ENCODE measurements around the gene NIPAL3. TPM values are rescaled to one million over a fixed set of nuclear protein-coding genes. Genes with fewer than 3 reads are reported as not detected.
"Not testable (repeated sequence)": the region's sequence is repeated elsewhere in the genome, so short reads cannot be mapped to it uniquely, and the experiment has no call there.

Gene NIPAL3
- polyA plus RNA-seq, 1 donor (not counting 4 experiments of a cell fraction or from before 2014, with no cell fraction given): 30.5 TPM

GRCh38 chr1:24491577-24492360 lies 76.2 kb downstream of the NIPAL3 start:
- Histone ChIP-seq H3K4me3 (ENCODE audit: control insufficient read depth in 2 of 3, extremely low read depth in 1 of 3, insufficient read depth in 2 of 3, low read depth in 1 of 3, low read length in 3 of 3) (no peak overlapping the region), H3K36me3 (ENCODE audit: control insufficient read depth in 2 of 2, extremely low read depth in 1 of 2, insufficient read depth in 2 of 2, low read length in 2 of 2) (no peaks in the 10 kb centered on the region), H3K9ac (ENCODE audit: control insufficient read depth, extremely low read depth, insufficient read depth, low read length) (no peak overlapping the region), H3K79me2 (ENCODE audit: control insufficient read depth, insufficient read depth, low read length) (no peaks in the 10 kb centered on the region), H3K27me3 (ENCODE audit: control insufficient read depth, extremely low read depth, insufficient read depth, low read length) (peaks cover 4% of the 10 kb centered on the region), H4K20me1 (ENCODE audit: control insufficient read depth, extremely low read depth, insufficient read depth, low read length) (no peaks in the 10 kb centered on the region), H2AFZ (ENCODE audit: control insufficient read depth, low read length) (no peak overlapping the region), H3K4me2 (ENCODE audit: control insufficient read depth, extremely low read depth, insufficient read depth, low read depth, low read length) (no peak overlapping the region), H3K4me1 (ENCODE audit: control insufficient read depth, extremely low read depth, insufficient read depth, low read length) (no peaks in the 10 kb centered on the region), H3K27ac (ENCODE audit: control insufficient read depth, insufficient read depth, low read length) (no peak overlapping the region), H3K9me1 (ENCODE audit: control insufficient read depth, extremely low read depth, insufficient read depth, low read length) (no peaks in the 10 kb centered on the region), H3K9me3 (ENCODE audit: control insufficient read depth, low read depth, low read length) (no peaks in the 10 kb centered on the region)
- dilution Hi-C loops (cut with MboI; ENCODE audit: extremely low pct_ligation_motif_present, low sequenced_read_pairs): no loop called here
- DNase-seq (ENCODE audit: low read depth, low spot score): no peak
- FAIRE-seq: no peak
- TF ChIP-seq EZH2 (IDR thresholded peaks at IDR 0.05; ENCODE audit: low read length) (no peak), CTCF (optimal IDR thresholded peaks at IDR 0.05 in 1 of 3, IDR thresholded peaks at IDR 0.05 in 1 of 3, conservative IDR thresholded peaks at IDR 0.05 in 1 of 3; ENCODE audit: extremely low read depth in 1 of 3, insufficient read depth in 2 of 3, low read length in 3 of 3) (no peak)

- H3K4me1 ChIP-seq (ENCODE audit: control insufficient read depth, extremely low read depth, insufficient read depth, low read length); H3K4me3 ChIP-seq (ENCODE audit: control insufficient read depth in 2 of 3, extremely low read depth in 1 of 3, insufficient read depth in 2 of 3, low read depth in 1 of 3, low read length in 3 of 3); H3K9ac ChIP-seq (ENCODE audit: control insufficient read depth, extremely low read depth, insufficient read depth, low read length); FAIRE-seq; H3K27ac ChIP-seq (ENCODE audit: control insufficient read depth, insufficient read depth, low read length); H3K36me3 ChIP-seq (ENCODE audit: control insufficient read depth in 2 of 2, extremely low read depth in 1 of 2, insufficient read depth in 2 of 2, low read length in 2 of 2); H3K27me3 ChIP-seq (ENCODE audit: control insufficient read depth, extremely low read depth, insufficient read depth, low read length); H3K9me3 ChIP-seq (ENCODE audit: control insufficient read depth, low read depth, low read length); H2AFZ ChIP-seq (ENCODE audit: control insufficient read depth, low read length); H3K9me1 ChIP-seq (ENCODE audit: control insufficient read depth, extremely low read depth, insufficient read depth, low read length); H3K4me2 ChIP-seq (ENCODE audit: control insufficient read depth, extremely low read depth, insufficient read depth, low read depth, low read length); H4K20me1 ChIP-seq (ENCODE audit: control insufficient read depth, extremely low read depth, insufficient read depth, low read length); H3K79me2 ChIP-seq (ENCODE audit: control insufficient read depth, insufficient read depth, low read length); dilution Hi-C loops (cut with MboI; ENCODE audit: extremely low pct_ligation_motif_present, low sequenced_read_pairs); DNase-seq (ENCODE audit: low read depth, low spot score): not testable (repeated sequence)
These were observed 77.3 kb downstream of the NIPAL3 start for GRCh38 chr1:24492935-24493334.

- no peak for FAIRE-seq
- H4K20me1 ChIP-seq (ENCODE audit: control insufficient read depth, extremely low read depth, insufficient read depth, low read length): no peaks in the 10 kb centered on the region
- no peak overlapping the region for H2AFZ ChIP-seq (ENCODE audit: control insufficient read depth, low read length)
- dilution Hi-C loops (cut with MboI; ENCODE audit: extremely low pct_ligation_motif_present, low sequenced_read_pairs): no loop called here
- H3K79me2 ChIP-seq (ENCODE audit: control insufficient read depth, insufficient read depth, low read length): no peaks in the 10 kb centered on the region
- H3K4me1 ChIP-seq (ENCODE audit: control insufficient read depth, extremely low read depth, insufficient read depth, low read length): no peaks in the 10 kb centered on the region
- H3K9me3 ChIP-seq (ENCODE audit: control insufficient read depth, low read depth, low read length): no peaks in the 10 kb centered on the region
- no peak overlapping the region for H3K4me3 ChIP-seq (ENCODE audit: control insufficient read depth in 2 of 3, extremely low read depth in 1 of 3, insufficient read depth in 2 of 3, low read depth in 1 of 3, low read length in 3 of 3)
- no peaks in the 10 kb centered on the region for H3K36me3 ChIP-seq (ENCODE audit: control insufficient read depth in 2 of 2, extremely low read depth in 1 of 2, insufficient read depth in 2 of 2, low read length in 2 of 2)
- TF ChIP-seq CTCF (optimal IDR thresholded peaks at IDR 0.05 in 1 of 3, IDR thresholded peaks at IDR 0.05 in 1 of 3, conservative IDR thresholded peaks at IDR 0.05 in 1 of 3; ENCODE audit: extremely low read depth in 1 of 3, insufficient read depth in 2 of 3, low read length in 3 of 3) (no peak), EZH2 (IDR thresholded peaks at IDR 0.05; ENCODE audit: low read length) (no peak)
- H3K27me3 ChIP-seq (ENCODE audit: control insufficient read depth, extremely low read depth, insufficient read depth, low read length): peaks cover 4% of the 10 kb centered on the region
- no peak overlapping the region for H3K9ac ChIP-seq (ENCODE audit: control insufficient read depth, extremely low read depth, insufficient read depth, low read length)
- DNase-seq (ENCODE audit: low read depth, low spot score): no peak
- H3K27ac ChIP-seq (ENCODE audit: control insufficient read depth, insufficient read depth, low read length): no peak overlapping the region
- no peaks in the 10 kb centered on the region for H3K9me1 ChIP-seq (ENCODE audit: control insufficient read depth, extremely low read depth, insufficient read depth, low read length)
- H3K4me2 ChIP-seq (ENCODE audit: control insufficient read depth, extremely low read depth, insufficient read depth, low read depth, low read length): no peak overlapping the region
These were observed 78.2 kb downstream of the NIPAL3 start for GRCh38 chr1:24493785-24494184.

Data from keratinocyte (primary cell).